RWPE2 (cell line): ENCODE measurements around the gene TBX21.

Experiments
- ATAC-seq: fragments of 200-7000 bp; cut with Tn5 transposase; 3 replicates; pipeline ENCODE4 v1.9.1; 2021; ENCODE audit warnings: low read depth
- DNase-seq: peaks from one replicate; pipeline ENCODE4 v3.0.0-alpha.2; 2020; ENCODE audit warnings: low spot score
- H3K27ac ChIP-seq: fragments of 450-650 bp; 2 replicates; pipeline ENCODE4 v1.5.1; 2017; ENCODE audit warnings: mild to moderate bottlenecking; ENCODE audit not compliant: poor library complexity, severe bottlenecking
- H3K27me3 ChIP-seq: fragments of 250-450 bp; sonication (Bioruptor Pico); 2 replicates; pipeline ENCODE4 v1.5.1; 2021; ENCODE audit warnings: mild to moderate bottlenecking, moderate library complexity; ENCODE audit not compliant: insufficient read depth, poor library complexity, severe bottlenecking
- H3K36me3 ChIP-seq: fragments of 250-450 bp; sonication (Bioruptor Pico); 2 replicates; pipeline ENCODE4 v1.5.1; 2020; ENCODE audit warnings: low read depth, mild to moderate bottlenecking, moderate library complexity
- H3K4me1 ChIP-seq: fragments of 250-450 bp; sonication (Bioruptor Pico); 2 replicates; pipeline ENCODE4 v1.5.1; 2021; ENCODE audit warnings: mild to moderate bottlenecking, moderate library complexity; ENCODE audit not compliant: insufficient read depth, poor library complexity, severe bottlenecking
- H3K4me3 ChIP-seq: fragments of 250-450 bp; sonication (Bioruptor Pico); 2 replicates; pipeline ENCODE4 v1.5.1; 2021; ENCODE audit warnings: mild to moderate bottlenecking, moderate library complexity; ENCODE audit not compliant: severe bottlenecking
- H3K9me3 ChIP-seq: fragments of 250-450 bp; sonication (Bioruptor Pico); 2 replicates; pipeline ENCODE4 v1.5.1; 2021; ENCODE audit warnings: mild to moderate bottlenecking, moderate library complexity; ENCODE audit not compliant: severe bottlenecking
- TF ChIP-seq, protein P1 (sequence below): fragments of 450-650 bp; IDR thresholded peaks from one replicate; pipeline ENCODE4 v1.5.1; 2017; ENCODE audit warnings: mild to moderate bottlenecking, moderate library complexity; ENCODE audit not compliant: poor library complexity, severe bottlenecking

Gene TBX21, protein sequence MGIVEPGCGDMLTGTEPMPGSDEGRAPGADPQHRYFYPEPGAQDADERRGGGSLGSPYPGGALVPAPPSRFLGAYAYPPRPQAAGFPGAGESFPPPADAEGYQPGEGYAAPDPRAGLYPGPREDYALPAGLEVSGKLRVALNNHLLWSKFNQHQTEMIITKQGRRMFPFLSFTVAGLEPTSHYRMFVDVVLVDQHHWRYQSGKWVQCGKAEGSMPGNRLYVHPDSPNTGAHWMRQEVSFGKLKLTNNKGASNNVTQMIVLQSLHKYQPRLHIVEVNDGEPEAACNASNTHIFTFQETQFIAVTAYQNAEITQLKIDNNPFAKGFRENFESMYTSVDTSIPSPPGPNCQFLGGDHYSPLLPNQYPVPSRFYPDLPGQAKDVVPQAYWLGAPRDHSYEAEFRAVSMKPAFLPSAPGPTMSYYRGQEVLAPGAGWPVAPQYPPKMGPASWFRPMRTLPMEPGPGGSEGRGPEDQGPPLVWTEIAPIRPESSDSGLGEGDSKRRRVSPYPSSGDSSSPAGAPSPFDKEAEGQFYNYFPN

DNA sequence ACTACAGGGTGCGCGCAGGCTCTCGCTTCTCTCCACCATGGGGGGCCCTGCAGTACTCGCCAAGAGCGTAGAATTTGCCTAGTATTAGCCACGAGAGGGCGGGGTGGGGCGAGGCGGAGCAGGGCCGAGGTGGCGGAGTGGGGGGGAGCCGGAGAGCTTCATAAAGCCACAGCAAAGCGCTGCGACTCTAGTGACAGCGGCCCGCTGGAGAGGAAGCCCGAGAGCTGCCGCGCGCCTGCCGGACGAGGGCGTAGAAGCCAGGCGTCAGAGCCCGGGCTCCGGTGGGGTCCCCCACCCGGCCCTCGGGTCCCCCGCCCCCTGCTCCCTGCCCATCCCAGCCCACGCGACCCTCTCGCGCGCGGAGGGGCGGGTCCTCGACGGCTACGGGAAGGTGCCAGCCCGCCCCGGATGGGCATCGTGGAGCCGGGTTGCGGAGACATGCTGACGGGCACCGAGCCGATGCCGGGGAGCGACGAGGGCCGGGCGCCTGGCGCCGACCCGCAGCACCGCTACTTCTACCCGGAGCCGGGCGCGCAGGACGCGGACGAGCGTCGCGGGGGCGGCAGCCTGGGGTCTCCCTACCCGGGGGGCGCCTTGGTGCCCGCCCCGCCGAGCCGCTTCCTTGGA, at the start of gene TBX21:
Gene TBX21 (plus strand): TSS at position 190 of the 627 bp plus-strand sequence. CDS start 219 bp downstream, at position 409.
- H3K36me3 ChIP-seq: no peaks in the 10 kb centered on the region
- H3K27me3 ChIP-seq: peaks cover 57% of the 10 kb centered on the region
- TF ChIP-seq, protein P1, sequence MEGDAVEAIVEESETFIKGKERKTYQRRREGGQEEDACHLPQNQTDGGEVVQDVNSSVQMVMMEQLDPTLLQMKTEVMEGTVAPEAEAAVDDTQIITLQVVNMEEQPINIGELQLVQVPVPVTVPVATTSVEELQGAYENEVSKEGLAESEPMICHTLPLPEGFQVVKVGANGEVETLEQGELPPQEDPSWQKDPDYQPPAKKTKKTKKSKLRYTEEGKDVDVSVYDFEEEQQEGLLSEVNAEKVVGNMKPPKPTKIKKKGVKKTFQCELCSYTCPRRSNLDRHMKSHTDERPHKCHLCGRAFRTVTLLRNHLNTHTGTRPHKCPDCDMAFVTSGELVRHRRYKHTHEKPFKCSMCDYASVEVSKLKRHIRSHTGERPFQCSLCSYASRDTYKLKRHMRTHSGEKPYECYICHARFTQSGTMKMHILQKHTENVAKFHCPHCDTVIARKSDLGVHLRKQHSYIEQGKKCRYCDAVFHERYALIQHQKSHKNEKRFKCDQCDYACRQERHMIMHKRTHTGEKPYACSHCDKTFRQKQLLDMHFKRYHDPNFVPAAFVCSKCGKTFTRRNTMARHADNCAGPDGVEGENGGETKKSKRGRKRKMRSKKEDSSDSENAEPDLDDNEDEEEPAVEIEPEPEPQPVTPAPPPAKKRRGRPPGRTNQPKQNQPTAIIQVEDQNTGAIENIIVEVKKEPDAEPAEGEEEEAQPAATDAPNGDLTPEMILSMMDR: peak; percentile 31
- H3K4me3 ChIP-seq: peak within 1 kb of the TSS; percentile 17
- ATAC-seq (peak; percentile 62), DNase-seq (peak; percentile 75)
- no peak within 1 kb of the TSS for H3K27ac ChIP-seq
- H3K4me1 ChIP-seq: no peaks in the 10 kb centered on the region
- no peaks in the 10 kb centered on the region for H3K9me3 ChIP-seq

DNA sequence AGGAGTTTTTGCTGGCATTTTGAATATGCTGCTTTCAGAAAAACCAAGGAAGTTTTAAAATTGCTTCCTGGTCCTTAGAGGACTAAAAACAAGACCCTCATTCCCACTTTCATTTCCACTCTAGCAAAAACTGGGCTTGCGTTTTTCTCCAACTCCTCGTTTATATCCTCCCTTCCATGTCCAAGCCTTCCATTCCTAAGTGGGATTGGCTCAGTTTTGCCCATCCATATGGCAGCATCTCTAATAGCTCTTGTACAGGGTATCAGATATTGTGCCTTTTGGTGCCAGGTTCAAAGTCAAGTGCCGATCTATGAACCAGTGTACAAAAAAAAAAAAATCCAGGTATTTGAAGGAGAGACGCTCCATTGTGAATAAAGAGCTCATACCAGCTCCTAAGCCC, 49.0 kb upstream of the TBX21 start:
- Histone ChIP-seq H3K27me3 (no peaks in the 10 kb centered on the region), H3K36me3 (peaks cover 71% of the 10 kb centered on the region), H3K4me1 (no peaks in the 10 kb centered on the region), H3K27ac (no peak overlapping the region), H3K9me3 (no peaks in the 10 kb centered on the region), H3K4me3 (no peak overlapping the region)
- TF ChIP-seq, protein P1: no peak
- ATAC-seq (no peak), DNase-seq (no peak)

DNA sequence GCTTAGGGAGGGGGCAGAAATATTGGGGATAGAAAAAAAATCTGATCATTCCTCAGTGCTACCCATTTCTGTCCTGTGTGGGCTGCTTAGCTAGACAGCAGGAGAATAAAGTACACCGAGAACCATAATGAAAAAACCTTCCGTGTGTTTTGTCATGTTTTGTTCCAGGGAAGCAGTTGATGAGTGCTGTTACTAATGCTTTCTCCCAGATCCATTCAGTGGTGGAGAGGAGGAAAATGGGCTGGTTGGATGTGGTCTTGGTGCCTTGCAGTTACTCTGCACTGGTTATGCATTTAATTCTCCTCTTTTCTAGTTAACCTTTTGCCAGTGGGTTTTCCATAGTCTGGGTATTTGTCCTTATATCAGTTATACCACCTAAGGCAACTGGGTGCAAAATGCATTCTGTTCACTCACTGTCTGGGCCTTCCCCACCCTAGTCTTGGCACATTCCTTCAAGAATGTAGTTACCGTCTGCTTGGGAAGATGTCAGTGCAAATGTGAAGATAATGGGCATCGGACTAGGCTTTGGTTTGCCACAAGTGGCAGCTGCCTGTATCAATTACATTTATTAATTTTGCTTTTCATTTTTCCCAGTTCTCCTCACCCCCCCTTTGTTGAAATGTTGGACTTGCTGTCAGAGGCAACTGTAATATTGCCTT, 48.4 kb upstream of the TBX21 start:
- H3K27ac ChIP-seq: no peak overlapping the region
- H3K9me3 ChIP-seq: no peaks in the 10 kb centered on the region
- no peaks in the 10 kb centered on the region for H3K4me1 ChIP-seq
- peaks cover 64% of the 10 kb centered on the region for H3K36me3 ChIP-seq
- no peaks in the 10 kb centered on the region for H3K27me3 ChIP-seq
- no peak overlapping the region for H3K4me3 ChIP-seq
- TF ChIP-seq, protein P1: no peak
- DNase-seq (no peak), ATAC-seq (peak; percentile 2; the same call in 2 of the 3 replicates)

DNA sequence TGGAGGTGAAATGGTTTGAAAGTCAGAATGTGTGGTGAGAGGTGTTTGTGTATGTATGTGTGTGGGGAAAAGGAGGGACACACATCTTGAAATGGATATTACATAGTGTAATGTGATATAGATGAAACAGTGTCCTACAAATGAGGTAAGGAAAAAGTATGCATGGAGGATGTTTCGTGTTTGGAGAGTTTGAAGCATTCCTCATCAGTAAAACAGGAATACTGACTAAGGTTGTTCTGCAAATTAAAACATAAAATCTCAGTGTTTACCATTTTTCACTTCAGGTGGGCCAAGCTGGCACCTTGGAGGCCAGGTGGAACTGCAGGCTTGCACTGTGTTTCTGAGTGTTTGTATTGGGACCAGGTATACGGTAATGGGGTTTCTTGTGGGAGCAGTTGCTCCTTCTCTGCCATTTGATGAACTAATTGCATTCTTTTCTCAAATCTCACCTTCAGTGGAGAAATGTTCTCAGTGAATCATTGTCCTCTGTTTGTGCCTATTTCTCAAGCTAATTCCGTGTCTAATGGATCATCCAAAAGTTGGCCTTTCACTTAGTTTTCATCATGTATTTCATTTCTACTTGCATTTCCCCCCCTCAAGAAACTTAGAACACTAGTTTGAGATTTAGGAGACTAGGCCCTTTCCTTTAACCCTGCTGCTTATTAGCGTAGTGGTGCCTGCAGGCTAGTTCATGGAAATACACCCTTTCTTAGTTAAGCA, 47.3 kb upstream of the TBX21 start:
- peaks cover 54% of the 10 kb centered on the region for H3K36me3 ChIP-seq

More for the DNA sequence above, 47.3 kb upstream of the TBX21 start:
- peak overlapping the region; percentile 35 for H3K27ac ChIP-seq
- no peaks in the 10 kb centered on the region for H3K4me1 ChIP-seq
- ATAC-seq (0 out of 3 replicates have a peak, but pooled peaks have one; percentile 11), DNase-seq (no peak)
- TF ChIP-seq, protein P1: no peak
- H3K27me3 ChIP-seq: no peaks in the 10 kb centered on the region
- H3K4me3 ChIP-seq: no peak overlapping the region
- H3K9me3 ChIP-seq: no peaks in the 10 kb centered on the region
